Epithelial cell of prostate (primary cell): Measurements from ENCODE around the gene BAIAP2.
A peak's percentile ranks its signal among the peaks of the same experiment; 100 is the strongest.

Experiments
- DNase-seq: peaks from one replicate; pipeline ENCODE4 v3.0.0-alpha.2; 2011; ENCODE audit warnings: low read depth, low spot score
- H3K27ac ChIP-seq: fragments of 450-650 bp; 2 replicates; pipeline ENCODE4 v1.5.1; 2017; ENCODE audit warnings: mild to moderate bottlenecking

BAIAP2 gene, protein sequence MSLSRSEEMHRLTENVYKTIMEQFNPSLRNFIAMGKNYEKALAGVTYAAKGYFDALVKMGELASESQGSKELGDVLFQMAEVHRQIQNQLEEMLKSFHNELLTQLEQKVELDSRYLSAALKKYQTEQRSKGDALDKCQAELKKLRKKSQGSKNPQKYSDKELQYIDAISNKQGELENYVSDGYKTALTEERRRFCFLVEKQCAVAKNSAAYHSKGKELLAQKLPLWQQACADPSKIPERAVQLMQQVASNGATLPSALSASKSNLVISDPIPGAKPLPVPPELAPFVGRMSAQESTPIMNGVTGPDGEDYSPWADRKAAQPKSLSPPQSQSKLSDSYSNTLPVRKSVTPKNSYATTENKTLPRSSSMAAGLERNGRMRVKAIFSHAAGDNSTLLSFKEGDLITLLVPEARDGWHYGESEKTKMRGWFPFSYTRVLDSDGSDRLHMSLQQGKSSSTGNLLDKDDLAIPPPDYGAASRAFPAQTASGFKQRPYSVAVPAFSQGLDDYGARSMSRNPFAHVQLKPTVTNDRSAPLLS

GRCh38 chr17:81034779-81035520, at the start of gene BAIAP2:
TSS of gene BAIAP2 (plus strand) at chr17:81035151. CDS start at chr17:81035255, 104 bp downstream.
- no peak for DNase-seq

DNA sequence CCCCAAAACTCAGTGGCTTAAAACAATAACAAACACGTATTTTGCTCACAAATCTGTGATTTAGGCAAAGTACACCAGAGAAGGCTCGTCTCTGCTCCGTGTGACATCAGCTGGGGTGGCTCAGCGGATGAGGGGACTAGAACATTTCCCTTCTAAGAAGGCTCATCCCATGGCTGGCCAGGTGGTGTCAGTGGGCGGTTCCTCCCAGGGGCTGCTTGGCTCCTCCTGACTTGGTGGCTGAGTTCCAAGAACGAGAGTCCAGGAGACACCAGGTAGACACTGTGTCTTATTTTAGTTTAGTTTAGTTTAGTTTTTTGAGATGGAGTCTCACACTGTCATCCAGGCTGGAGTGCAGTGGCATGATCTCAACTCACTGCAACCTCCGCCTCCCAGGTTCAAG, 48.9 kb upstream of the BAIAP2 start:
- DNase-seq: no peak

More at GRCh38 chr17:81034779-81035520, at the start of gene BAIAP2:
- H3K27ac ChIP-seq: peak within 1 kb of the TSS; percentile 45

GRCh38 chr17:80986816-80987475, 48.0 kb upstream of the BAIAP2 start:
- no peak for DNase-seq
- no peak overlapping the region for H3K27ac ChIP-seq

More for the DNA sequence above, 48.9 kb upstream of the BAIAP2 start:
- H3K27ac ChIP-seq: no peak overlapping the region

DNA sequence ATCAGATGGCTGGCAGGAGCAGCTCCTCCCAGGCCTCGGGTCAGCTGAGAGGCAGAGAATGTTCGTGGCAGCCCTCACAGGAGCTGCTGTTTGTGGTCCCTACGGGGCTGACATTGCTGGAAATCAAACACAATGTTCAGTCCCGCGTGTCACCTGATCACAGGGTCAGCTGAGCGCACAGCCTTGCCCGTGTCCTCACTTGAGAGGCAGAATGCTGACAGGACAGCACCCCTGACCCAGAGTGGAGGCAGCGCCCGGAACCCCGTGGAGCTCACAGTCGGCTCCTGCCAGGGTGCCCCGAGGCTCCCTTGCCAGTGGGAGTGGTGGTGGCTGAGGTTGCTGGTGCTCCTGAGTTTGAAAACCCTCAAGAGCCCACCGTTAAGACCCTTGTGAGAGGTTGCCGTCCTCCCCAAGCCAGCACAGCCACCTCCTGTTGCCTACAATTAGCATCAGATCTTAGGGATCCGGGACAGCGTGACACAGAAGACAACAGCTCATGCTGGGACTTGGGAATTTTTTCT, 47.0 kb upstream of the BAIAP2 start:
- DNase-seq: no peak
- no peak overlapping the region for H3K27ac ChIP-seq

GRCh38 chr17:80989586-80989913, 45.4 kb upstream of the BAIAP2 start:
- DNase-seq: no peak
- no peak overlapping the region for H3K27ac ChIP-seq

DNA sequence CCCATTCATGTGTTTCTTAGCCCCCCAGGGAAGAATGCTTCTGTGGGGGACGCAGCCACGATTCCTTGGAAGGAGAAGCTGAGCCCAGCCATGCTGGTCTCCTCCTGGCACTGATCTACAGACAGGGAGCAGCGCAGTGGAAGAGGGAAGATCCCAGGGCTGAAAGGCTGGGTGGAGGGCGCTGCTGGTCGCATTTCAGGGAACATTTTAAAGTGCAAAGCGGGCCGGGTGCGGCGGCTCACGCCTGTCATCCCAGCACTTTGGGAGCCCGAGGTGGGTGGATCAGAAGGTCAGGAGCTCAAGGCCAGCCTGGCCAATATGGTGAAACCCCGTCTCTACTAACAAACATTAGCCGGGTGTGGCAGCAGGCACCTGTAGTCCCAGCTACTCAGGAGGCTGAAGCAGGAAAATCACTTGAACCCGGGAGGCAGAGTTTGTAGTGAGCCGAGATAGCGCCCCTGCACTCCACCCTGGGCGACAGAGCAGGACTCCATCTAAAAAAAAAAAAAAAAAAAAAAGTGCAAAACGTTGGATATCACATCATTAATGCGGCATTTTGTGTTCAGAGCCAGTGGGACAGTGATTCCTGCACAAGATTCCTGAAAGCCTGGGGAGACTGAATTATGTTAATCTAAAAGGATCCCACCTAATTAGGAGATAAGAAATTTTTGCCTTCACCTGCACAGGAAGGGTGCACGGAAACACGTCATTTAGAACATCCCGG, 43.9 kb upstream of the BAIAP2 start:
- no peak overlapping the region for H3K27ac ChIP-seq
- no peak for DNase-seq

GRCh38 chr17:80991645-80992076, 43.3 kb upstream of the BAIAP2 start, which contains the start of gene CHMP6:
TSS of gene CHMP6 (plus strand) at chr17:80991841. CDS start at chr17:80991919, 78 bp downstream.
- peak within 1 kb of the TSS; percentile 11 for H3K27ac ChIP-seq
- DNase-seq: no peak

DNA sequence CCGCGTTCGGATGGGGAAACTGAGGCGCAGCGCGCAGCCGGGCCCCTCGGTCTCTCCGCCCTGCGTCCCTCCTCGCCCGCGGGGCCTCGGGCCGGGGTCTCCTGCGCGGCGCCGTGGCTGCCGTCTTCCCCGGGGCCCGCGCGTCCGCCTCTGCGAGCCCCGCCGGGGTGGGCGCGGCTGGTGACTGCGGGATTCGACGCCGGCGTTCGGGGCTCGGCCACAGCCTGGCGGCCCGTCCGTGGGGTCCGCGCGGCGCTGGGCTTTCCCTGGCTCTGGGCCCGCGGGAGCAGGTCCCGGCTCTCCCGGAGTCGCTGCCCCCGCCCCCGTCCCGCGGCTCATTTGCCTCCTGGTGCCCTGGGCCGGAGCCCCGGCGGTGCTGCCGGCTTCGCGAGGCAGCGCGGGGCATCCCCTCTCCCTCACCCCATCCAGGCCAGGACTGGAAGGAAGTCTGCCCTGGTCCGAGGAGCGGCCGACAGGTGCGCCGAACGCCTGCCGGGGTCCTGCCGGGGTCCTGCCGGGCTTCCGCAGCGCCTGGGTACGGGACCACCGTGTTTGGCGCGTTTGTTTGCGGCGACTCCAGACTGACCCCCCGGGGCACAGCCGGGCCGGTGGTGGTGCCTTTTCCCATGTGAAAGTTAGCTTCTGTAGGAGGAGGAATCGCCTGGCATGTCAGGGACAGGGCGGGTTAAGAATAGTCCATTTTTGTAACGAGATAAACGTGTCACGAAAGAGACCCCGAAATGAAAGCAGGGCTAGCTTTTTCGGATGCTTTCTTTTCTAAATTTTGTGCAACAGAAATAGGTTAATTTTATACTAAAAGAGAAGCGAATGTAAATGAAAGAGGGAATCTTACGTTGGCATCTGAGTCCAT, 42.6 kb upstream of the BAIAP2 start:
- no peak for DNase-seq
- H3K27ac ChIP-seq: peak overlapping the region; percentile 11

DNA sequence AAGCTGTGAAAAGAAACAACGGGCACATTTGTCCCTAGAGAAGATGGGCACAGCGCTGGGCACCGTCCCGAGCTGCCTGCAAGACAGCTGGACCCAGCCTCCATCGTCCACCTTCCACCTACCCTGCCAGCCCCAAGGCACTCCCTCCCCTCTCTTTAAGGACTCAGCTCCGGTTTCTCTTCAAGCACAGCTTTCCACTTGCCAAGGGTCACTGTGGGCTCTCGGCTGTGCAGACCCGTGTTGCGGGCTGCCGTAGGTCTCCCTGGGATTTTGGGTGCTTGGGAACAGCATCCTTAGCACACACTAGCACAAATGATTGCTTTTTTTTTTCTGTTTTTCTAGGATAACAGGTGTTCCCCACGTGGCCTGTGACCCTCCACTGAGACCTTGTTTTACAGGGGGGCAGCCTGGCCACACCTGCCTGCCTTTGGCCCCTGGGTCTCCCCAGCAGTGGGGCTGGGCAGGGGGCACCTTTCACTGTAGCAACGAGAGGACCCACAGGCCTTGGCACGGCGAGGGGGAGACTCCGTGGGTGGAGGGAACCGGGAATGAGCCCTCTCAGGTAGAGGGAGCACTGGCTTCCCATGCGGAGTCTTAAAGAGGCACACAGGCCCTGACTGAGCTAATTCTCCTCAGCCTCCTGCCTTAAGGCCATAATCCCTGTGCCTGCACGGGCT, 41.9 kb upstream of the BAIAP2 start:
- DNase-seq: no peak
- no peak overlapping the region for H3K27ac ChIP-seq

DNA sequence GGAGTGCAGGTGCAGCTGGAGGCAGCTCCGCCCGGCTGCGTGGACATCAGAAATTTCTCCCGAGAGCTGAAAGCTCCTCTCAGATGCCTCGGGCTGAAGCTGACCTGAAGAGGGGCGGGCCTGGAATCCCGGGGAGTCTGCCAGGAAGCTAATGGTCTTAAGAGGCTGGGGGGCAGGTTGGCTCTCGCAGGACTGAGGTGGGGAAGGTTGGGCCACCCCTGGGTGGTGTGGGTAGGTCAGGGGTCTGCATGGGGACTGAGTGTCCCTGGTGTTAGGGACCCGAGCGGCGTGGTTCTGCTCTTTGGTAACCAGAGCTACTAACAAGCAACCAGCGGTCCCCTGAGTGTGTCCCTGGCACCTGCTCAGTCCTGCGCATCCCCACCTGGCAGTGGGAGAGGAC, 39.8 kb upstream of the BAIAP2 start:
- H3K27ac ChIP-seq: no peak overlapping the region
- DNase-seq: no peak

GRCh38 chr17:80996422-80997305, 38.3 kb upstream of the BAIAP2 start:
- DNase-seq: no peak
- H3K27ac ChIP-seq: no peak overlapping the region

GRCh38 chr17:80997424-80998117, 37.4 kb upstream of the BAIAP2 start:
- H3K27ac ChIP-seq: no peak overlapping the region
- no peak for DNase-seq

- no peak for DNase-seq
- H3K27ac ChIP-seq: no peak overlapping the region
These were observed 36.7 kb upstream of the BAIAP2 start for GRCh38 chr17:80998118-80998747.

GRCh38 chr17:80998748-80999535, 36.0 kb upstream of the BAIAP2 start:
- DNase-seq: no peak
- no peak overlapping the region for H3K27ac ChIP-seq

DNA sequence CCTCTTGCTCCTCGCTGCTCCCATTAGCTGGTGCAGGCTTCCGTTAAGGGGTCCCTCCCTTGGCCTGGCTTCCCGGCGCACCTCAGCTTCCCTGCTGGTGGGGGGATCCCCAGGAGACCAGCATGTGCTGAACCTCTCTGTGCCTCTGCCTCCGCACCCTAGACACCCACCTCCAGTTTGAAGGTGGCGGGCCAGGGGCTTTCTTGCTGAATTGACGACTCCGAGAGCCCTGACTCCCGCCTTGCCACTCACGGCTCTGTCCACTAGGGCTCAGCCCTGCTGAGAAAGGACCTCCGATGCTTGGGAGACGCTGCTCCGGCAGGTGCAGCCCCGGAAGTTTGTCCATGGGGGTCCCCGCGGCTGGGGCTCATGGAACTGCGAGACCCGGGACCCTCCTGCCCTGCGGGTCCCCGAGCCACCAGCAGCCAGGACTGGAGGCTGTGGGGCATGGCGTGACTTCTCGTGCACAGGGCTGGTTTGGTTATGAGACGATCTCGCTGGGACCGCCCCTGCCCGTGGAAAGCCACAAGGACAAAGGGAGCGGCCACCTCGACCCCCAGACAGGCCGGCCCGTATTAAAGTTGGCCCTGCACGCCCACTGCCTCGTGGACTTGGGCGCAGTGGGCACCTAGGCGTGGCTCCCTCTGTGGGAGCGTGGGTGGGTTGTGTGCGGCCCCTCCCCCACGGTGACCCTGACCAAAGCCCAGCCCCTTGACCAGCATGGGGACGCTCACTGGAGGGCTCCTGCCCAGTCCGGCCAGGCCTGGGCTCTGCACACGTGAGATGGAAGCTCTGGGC, 35.2 kb upstream of the BAIAP2 start:
- no peak for DNase-seq
- H3K27ac ChIP-seq: no peak overlapping the region
